GM19372 (cell line): ENCODE results near the gene DIP2C.

Source experiments
- ATAC-seq: cut with Tn5 transposase; IDR thresholded peaks from one replicate; pipeline ENCODE4 v1.9.1; 2021; ENCODE audit warnings: mild to moderate bottlenecking, low read depth, moderate library complexity; ENCODE audit not compliant: unreplicated experiment

Gene DIP2C

GRCh38 chr10:560314-560992, 129.0 kb downstream of the DIP2C start:
- ATAC-seq: no peak

DNA sequence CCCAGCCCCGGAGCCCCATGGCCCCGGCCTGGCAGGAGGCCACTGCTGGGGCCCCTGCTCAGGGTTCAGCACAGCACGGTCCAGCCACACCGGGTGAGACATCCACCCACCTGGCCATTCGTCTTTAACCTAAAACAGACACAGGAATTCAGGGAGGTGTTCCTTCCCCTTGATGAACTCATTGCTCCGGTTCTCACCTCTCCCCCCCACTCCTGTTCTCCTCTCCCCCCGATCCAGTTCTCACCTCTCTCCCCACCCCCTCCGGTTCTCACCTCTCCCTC, 129.8 kb downstream of the DIP2C start:
- ATAC-seq: no peak

- ATAC-seq: no peak
These were observed 130.3 kb downstream of the DIP2C start for GRCh38 chr10:558891-559766.

DNA sequence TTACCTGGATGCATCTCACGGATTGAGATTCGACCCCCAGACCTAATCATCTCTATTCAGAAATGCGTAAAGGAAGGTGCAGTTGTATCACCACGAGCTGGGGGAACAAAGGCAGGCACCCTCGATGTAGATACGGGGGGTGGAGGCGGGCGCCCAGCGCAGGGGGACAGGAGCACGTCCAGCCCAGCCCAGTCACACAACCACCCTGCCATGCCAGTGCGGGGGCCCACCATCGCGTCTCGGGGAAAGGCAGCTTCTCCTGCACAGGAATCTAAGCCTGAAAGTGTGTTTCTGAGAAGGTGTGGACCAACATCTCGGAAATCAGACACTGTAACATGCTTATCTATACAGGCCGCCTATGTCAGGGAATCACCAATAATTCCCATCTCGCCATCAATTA, 131.1 kb downstream of the DIP2C start:
- no peak for ATAC-seq

DNA sequence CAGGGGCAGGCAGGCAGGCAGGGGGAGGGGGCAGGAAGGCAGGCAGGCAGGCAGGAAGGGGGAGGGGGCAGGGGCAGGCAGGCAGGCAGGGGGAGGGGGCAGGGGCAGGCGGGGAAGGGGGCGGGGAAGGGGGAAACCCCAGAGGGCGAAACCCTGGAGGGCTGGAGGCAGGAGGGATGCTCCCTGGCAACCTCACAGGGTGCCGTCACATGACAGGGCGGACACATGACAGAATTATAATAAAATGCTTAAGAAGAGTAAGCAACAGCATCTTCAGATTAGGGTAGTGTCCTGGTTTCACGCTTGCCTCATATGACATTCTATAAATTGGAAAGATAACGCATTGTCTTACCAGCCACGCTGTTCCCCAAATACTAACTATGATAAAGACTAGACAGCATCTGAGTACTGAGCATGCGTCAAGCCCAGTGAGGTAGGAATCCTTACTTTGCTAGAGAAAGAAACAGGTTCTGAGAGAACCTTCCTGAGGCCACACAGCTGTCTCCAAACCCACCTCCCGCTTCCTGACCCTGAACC, 131.6 kb downstream of the DIP2C start:
- ATAC-seq: no peak

- no peak for ATAC-seq
These were observed 132.4 kb downstream of the DIP2C start for GRCh38 chr10:556971-557637.

DNA sequence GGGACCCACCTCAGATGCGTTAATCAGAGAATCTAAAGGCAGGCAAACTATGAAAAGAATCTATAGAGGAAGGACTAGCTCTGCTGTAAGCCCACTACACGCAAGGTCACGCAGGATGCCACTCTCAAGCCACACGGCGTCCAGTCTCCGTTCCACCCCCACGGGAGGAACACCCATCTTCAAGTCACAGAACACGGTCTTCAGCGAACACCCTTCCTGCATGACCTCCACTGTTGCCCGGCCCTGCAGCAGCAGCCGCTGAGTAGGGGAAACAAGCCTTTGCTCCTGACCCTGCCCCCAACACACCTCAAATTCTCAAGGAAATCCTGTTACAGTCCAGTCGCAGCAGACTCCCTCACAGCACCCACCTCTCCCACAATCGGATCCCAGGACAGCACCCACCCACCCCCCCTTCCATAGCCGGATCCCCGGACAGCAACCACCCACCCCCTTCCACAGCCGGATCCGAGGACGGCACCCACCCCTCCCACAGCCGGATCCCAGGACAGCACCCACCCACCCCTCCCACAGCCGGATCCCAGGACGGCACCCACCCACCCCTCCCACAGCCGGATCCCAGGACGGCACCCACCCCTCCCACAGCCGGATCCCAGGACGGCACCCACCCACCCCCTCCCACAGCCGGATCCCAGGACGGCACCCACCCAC, 133.7 kb downstream of the DIP2C start:
- no peak for ATAC-seq

GRCh38 chr10:555281-555680, 134.2 kb downstream of the DIP2C start:
- ATAC-seq: no peak

- ATAC-seq: no peak
These were observed 135.2 kb downstream of the DIP2C start for GRCh38 chr10:554182-554848.

DNA sequence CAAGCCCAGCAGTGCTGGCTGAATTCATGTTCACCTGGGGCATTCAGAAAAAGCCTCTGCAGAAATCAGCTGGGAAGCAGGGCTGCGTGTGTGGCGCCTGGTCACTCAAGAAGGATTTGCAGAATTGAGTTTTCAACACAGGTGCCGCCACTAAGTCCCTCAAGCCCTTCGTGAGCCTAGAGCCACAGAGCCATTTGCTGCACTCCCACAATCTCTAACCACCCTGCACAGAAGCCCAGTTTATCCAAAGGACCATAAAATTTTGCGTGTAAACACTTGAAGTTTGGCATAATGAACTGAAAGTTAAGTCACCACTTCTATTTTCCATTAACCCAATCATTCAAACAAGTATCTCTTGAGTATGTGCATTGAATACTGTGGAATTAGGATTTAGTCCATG, 136.2 kb downstream of the DIP2C start:
- ATAC-seq: no peak

DNA sequence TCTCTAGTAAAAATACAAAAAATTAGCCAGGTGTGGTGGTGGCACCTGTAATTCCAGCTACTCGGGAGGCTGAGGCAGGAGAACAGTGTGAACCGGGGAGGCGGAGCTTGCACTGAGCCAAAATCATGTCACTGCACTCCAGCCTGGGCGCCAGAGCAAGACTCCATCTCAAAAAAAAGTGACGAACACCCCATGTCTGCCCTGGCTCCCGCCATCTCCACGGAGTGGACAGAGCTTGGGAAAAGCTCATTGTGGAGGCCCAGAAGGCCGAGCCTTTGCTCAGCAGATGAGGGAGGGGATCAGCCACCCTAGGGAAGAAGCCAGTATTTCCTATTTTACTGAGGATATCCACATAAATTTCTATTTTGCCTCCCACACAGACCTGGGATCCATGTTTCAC, 136.8 kb downstream of the DIP2C start:
- ATAC-seq: no peak

DNA sequence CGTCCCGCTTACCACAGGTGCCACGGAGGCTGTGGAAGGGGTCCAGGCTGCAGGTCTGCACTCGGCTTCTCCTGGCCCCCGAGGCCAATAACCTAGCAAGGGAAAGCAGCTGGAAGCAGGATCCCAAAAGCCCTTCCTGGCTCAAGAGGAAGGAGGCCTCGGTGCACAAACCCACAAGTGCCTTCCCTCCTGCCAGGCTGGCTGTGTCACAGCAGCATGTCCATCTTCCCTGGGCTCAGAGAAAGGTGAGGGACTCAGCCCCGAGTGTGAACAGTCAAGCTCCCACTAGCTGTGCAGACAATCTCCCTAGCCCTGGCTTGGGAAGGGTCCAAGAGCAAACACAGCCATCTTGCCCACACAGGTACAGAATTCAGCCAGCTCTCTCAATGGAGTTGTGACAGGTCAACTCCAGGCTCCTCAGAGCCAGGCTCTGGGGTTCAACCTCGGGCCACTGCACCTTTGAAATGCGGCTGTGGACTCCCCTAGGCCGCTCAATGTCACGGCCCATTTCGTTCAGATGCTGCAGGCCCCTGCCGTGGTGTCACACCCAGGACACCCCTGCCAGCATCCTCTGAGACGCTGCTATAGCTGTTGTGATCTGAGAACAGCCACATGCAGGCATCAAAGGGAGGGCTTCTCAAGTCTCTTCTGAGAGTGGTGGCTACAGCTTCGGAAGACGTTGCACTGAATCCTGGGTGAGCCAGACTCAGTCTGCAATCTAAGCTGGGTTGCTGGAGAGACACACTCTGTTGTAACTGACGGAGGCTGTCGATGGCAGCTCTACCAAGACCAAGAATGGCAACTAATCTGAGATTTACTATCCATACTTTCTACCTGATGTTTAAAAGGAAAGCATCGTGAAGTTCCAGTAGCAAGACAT, 137.9 kb downstream of the DIP2C start:
- ATAC-seq: no peak

- no peak for ATAC-seq
These were observed 138.6 kb downstream of the DIP2C start for GRCh38 chr10:550665-551372.

DNA sequence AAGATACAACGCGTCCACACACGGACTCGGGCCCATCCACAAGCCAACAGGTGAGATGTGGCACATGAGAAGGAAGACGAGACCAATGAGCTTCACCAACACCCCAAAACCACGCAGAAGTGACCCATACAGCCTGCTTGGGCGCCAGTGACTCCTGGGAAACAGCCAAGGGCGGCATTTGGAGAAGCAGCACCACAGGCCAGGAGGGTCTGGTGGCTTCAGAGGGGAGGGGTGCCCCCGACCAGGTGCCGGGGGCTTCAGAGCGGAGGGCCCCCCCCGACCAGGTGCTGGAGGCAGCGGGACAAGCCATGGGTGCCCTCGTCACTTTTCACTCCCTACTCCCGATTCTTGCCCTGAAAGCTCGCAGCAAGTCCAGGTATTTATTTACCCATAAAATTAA, 140.1 kb downstream of the DIP2C start:
- no peak for ATAC-seq

DNA sequence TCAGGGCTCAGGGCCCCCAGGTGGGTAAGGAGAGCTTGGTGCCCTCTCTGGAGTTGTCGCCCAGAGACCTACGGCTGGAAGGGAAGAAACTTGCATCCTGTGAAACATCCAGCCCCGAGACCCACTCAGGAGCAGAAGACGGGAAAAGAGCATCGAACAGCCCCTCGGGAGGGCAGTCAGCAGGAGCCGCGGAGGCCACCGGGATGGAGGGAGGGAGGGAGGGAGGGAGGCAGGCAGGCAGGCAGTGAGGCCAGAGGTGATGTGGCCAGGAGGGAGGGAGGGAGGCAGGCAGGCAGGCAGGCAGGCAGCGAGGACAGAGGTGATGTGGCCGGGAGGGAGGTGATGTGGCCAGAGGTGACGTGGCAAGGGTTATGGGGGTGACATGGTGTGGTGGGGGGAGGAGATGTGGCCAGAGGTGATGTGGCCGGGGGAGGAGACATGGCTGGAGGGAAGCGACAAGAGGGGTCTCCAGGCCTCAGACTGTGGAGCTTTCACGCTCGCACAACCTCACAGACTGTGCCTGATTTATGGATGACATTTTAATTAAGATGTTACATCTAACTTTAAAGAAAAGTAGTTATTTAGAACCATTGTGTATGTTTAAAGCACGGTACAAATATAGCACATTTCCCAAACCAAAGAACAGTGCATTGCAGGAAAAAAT, 141.1 kb downstream of the DIP2C start:
- ATAC-seq: no peak

GRCh38 chr10:547591-548081, 141.8 kb downstream of the DIP2C start:
- no peak for ATAC-seq

GRCh38 chr10:546971-547590, 142.4 kb downstream of the DIP2C start:
- ATAC-seq: no peak

DNA sequence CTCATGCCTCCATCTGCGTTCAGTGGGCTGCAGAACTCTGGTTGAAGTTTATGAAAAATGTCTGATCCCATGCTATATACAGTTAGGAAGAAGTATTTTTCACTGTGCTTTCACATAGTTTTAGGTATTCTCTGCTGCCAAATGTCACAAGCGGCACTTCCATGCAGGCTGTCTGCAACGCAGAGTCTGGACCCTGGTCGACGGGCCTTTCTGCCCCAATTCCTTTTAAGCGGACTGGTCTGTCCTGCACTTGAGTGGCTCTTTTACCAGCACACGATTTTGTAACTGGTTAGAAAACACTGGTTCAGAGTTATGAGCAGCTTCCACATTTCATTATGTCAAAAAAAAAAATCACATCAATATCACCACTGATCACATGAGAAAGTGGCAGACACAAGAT, 143.0 kb downstream of the DIP2C start:
- ATAC-seq: no peak
